Sigmoid colon (tissue), 7 donors: ENCODE results near the gene LRFN4. TPM values are rescaled to one million over a fixed set of nuclear protein-coding genes. Genes with fewer than 3 reads are reported as not detected.

Experiments
- DNase-seq: peaks from one replicate; pipeline ENCODE4 v3.0.0-alpha.2; 2019
- H3K27ac ChIP-seq, 4 donors: fragments of 200-600 bp; sonication (generic); one replicate each; pipeline ENCODE4 v1.5.1; 2016 to 2019; ENCODE audit warnings: mild to moderate bottlenecking in 1 of 4
- H3K27me3 ChIP-seq, 3 donors: fragments of 200-600 bp; sonication (generic); one replicate each; pipeline ENCODE4 v1.5.1; 2019; ENCODE audit warnings: mild to moderate bottlenecking in 1 of 3
- H3K36me3 ChIP-seq, 4 donors: fragments of 200-600 bp; sonication (generic); one replicate each; pipeline ENCODE4 v1.5.1; 2016 to 2019
- H3K4me1 ChIP-seq, 4 donors: fragments of 200-600 bp; sonication (generic); one replicate each; pipeline ENCODE4 v1.5.1; 2017 to 2019
- H3K4me3 ChIP-seq, 4 donors: fragments of 200-600 bp; sonication (generic); one replicate each; pipeline ENCODE4 v1.5.1; 2017 to 2019; ENCODE audit warnings: mild to moderate bottlenecking in 2 of 4, moderate library complexity in 1 of 4
- H3K9me3 ChIP-seq, 4 donors: fragments of 200-600 bp in 3 of 4; sonication (generic) in 3 of 4; one replicate each; pipeline versions ENCODE4 v1.5.1 to v1.6.1; 2013 to 2019
- EP300 ChIP-seq, 4 donors: sonication (generic); formaldehyde crosslinking; IDR thresholded peaks; one replicate each; pipeline ENCODE4 v1.6.1; 2017; ENCODE audit warnings: antibody characterized with exemption in 4 of 4
- POLR2A ChIP-seq, 2 donors: fragments of 450-650 bp; IDR thresholded peaks; one replicate each; pipeline ENCODE4 v1.6.1; 2016; ENCODE audit warnings: antibody characterized with exemption in 2 of 2, mild to moderate bottlenecking in 2 of 2, moderate library complexity in 2 of 2
- POLR2AphosphoS5 ChIP-seq, 4 donors: sonication (generic); formaldehyde crosslinking; IDR thresholded peaks; one replicate each; pipeline ENCODE4 v1.6.1; 2017; ENCODE audit warnings: antibody characterized with exemption in 4 of 4
- WGBS, 2 donors: extraction: QIAGEN DNeasy Blood & Tissue Kit; methylation state at CpG; one replicate each; pipeline ENCODE4 v1.1.7; 2013; 5-methylcytosine and 5-hydroxymethylcytosine counted together
- intact Hi-C: fragments of 100-400 bp; cut with DNase I; formaldehyde crosslinking; loops from one replicate; pipeline ENCODE4 v1.15.1; 2023
- polyA plus RNA-seq, 3 donors: library from polyadenylated mRNA; stranded (reverse); fragments of 200-250 nt; gene quantifications; one replicate each; pipeline ENCODE4 v1.2.3, GENCODE V29; 2013
- total RNA-seq, 4 donors: library from RNA; depleted of rRNA; stranded (reverse); fragments of >200 nt; gene quantifications; one replicate each; pipeline ENCODE4 v1.1.0, GENCODE V29; 2016
- TF ChIP-seq, protein P1 (sequence below), 4 experiments: fragments of 450-650 bp in 3 of 4; fragments of 200-600 bp in 1 of 4; IDR thresholded peaks; one replicate each; pipeline ENCODE4 v1.5.1; 2016 to 2019; ENCODE audit warnings: antibody characterized with exemption in 4 of 4, mild to moderate bottlenecking in 3 of 4, moderate library complexity in 2 of 4
- donor health status: healthy with polysubstance abuse.
- donor health status: Bipolar disorder and iron deficiency.
- donor health status: healthy.

Gene LRFN4
- total and polyA plus RNA-seq, 7 donors, result 4.2 to 32.2 (median 4.6) TPM

DNA sequence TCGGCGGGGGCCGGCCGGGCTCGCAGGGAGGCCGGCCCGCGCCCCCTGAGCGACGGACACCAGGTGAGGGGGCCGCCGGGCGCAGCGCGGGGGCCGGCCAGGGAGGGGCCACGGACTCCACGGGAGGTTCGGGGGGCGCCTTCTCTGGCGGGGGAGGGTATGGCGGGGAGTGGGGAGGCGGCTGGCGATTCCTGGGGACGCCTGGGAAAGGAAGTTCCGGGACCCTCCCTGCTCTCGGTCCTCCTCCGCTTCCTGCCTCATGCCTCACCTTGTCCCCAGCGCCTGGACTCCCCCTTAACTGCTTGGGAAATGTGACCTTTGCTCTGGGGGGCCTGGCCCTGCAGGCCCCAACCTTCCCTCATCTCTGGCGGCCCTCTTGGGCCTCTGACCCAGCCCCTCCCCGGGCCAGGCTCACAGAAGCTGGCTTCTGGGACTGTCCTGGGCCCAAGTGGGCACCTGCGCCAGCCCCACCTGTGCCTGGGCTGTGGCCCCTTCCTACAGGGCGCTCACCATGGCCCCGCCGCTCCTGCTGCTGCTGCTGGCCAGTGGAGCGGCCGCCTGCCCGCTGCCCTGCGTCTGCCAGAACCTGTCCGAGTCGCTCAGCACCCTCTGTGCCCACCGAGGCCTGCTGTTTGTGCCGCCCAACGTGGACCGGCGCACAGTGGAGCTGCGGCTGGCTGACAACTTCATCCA lies 516 bp downstream of the LRFN4 start:
- 34 to 40% methylated on average over 47 of the region's 47 CpGs for WGBS, 2 donors
- no peaks in the 10 kb centered on the region for H3K27me3 ChIP-seq
- H3K4me3 ChIP-seq, result peak overlapping the region in 3 of 4 donors; percentile 53 to 75 (median 60)
- H3K36me3 ChIP-seq, result no peaks in the 10 kb centered on the region
- peak; percentile 63 for DNase-seq
- intact Hi-C loops, result loop anchor here (2.0 kb wide), 1 partner anchor 25 kb away; no protein-coding TSS in a partner anchor
- H3K9me3 ChIP-seq, result no peaks in the 10 kb centered on the region
- TF ChIP-seq EP300 (IDR thresholded peaks at IDR 0.05), result no peak
- peaks cover 0 to 15% (median 10%) of the 10 kb centered on the region in 4 donors for H3K4me1 ChIP-seq
- peak overlapping the region; percentile 62 to 86 (median 86) for H3K27ac ChIP-seq

DNA sequence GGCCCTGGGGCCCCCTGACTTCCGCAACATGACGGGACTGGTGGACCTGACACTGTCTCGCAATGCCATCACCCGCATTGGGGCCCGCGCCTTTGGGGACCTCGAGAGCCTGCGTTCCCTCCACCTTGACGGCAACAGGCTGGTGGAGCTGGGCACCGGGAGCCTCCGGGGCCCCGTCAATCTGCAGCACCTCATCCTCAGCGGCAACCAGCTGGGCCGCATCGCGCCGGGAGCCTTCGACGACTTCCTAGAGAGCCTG lies 992 bp downstream of the LRFN4 start:
- no peak for DNase-seq
- no peaks in the 10 kb centered on the region for H3K36me3 ChIP-seq
- TF ChIP-seq POLR2A (IDR thresholded peaks at IDR 0.05), result no peak
- no peak for TF ChIP-seq EP300 (IDR thresholded peaks at IDR 0.05)
- no peak for TF ChIP-seq POLR2AphosphoS5 (IDR thresholded peaks at IDR 0.05)
- TF ChIP-seq, protein P1, sequence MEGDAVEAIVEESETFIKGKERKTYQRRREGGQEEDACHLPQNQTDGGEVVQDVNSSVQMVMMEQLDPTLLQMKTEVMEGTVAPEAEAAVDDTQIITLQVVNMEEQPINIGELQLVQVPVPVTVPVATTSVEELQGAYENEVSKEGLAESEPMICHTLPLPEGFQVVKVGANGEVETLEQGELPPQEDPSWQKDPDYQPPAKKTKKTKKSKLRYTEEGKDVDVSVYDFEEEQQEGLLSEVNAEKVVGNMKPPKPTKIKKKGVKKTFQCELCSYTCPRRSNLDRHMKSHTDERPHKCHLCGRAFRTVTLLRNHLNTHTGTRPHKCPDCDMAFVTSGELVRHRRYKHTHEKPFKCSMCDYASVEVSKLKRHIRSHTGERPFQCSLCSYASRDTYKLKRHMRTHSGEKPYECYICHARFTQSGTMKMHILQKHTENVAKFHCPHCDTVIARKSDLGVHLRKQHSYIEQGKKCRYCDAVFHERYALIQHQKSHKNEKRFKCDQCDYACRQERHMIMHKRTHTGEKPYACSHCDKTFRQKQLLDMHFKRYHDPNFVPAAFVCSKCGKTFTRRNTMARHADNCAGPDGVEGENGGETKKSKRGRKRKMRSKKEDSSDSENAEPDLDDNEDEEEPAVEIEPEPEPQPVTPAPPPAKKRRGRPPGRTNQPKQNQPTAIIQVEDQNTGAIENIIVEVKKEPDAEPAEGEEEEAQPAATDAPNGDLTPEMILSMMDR (IDR thresholded peaks at IDR 0.05), result no peak
- WGBS, 2 donors, result 97% methylated on average over 19 of the region's 19 CpGs
- no peaks in the 10 kb centered on the region for H3K27me3 ChIP-seq
- no peaks in the 10 kb centered on the region for H3K9me3 ChIP-seq
- H3K4me1 ChIP-seq, result peaks cover 0 to 15% (median 10%) of the 10 kb centered on the region in 4 donors
- intact Hi-C loops, result loop anchor here (2.0 kb wide), 1 partner anchor 25 kb away; no protein-coding TSS in a partner anchor
- no peak overlapping the region for H3K4me3 ChIP-seq
- H3K27ac ChIP-seq, result peak overlapping the region in 2 of 4 donors; percentile 62 to 86

DNA sequence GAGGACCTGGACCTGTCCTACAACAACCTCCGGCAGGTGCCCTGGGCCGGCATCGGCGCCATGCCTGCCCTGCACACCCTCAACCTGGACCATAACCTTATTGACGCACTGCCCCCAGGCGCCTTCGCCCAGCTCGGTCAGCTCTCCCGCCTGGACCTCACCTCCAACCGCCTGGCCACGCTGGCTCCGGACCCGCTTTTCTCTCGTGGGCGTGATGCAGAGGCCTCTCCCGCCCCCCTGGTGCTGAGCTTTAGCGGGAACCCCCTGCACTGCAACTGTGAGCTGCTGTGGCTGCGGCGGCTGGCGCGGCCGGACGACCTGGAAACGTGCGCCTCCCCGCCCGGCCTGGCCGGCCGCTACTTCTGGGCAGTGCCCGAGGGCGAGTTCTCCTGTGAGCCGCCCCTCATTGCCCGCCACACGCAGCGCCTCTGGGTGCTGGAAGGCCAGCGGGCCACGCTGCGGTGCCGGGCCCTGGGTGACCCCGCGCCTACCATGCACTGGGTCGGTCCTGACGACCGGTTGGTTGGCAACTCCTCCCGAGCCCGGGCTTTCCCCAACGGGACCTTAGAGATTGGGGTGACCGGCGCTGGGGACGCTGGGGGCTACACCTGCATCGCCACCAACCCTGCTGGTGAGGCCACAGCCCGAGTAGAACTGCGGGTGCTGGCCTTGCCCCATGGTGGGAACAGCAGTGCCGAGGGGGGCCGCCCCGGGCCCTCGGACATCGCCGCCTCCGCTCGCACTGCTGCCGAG lies 1.5 kb downstream of the LRFN4 start:
- Histone ChIP-seq H3K27me3 (no peaks in the 10 kb centered on the region), H3K36me3 (no peaks in the 10 kb centered on the region), H3K4me1 (peaks cover 0 to 15% (median 10%) of the 10 kb centered on the region in 4 donors), H3K9me3 (no peaks in the 10 kb centered on the region), H3K4me3 (no peak overlapping the region), H3K27ac (no peak overlapping the region)
- intact Hi-C loops, result no loop called here
- peak; percentile 68 for DNase-seq
- TF ChIP-seq, protein P1 (IDR thresholded peaks at IDR 0.05), result no peak
- no peak for TF ChIP-seq POLR2A (IDR thresholded peaks at IDR 0.05)
- WGBS, 2 donors, result 95 to 96% methylated on average over 62 of the region's 62 CpGs

DNA sequence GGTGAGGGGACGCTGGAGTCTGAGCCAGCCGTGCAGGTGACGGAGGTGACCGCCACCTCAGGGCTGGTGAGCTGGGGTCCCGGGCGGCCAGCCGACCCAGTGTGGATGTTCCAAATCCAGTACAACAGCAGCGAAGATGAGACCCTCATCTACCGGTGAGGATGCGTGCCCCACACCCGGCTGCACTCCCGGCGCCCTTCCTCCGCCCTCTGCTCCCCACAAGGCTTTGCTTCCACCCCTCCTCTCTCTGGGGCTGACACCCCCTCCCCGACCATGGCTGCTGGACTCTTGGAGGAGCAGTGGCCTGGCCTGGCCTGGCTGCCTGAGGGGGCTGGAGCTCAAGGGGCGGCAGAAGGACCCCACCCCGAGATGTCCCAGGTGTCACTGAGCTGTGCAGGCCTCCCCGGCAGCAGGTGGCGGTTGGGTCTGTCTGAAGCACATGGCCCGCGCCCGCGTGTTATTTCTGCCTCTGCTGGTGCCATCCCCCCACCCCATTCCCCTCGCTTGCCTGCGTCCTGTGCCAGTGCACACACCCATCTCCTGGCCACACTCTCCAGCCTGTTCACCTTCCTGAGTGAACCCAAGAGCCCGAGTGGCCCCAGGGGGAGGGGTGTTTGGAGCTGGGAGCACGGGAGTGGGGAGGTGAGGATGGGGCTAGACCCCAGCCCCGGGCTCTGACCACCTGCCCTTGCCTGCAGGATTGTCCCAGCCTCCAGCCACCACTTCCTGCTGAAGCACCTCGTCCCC lies 2.2 kb downstream of the LRFN4 start:
- no peaks in the 10 kb centered on the region for H3K27me3 ChIP-seq
- 86 to 89% methylated on average over 29 of the region's 29 CpGs for WGBS, 2 donors
- no peak overlapping the region for H3K27ac ChIP-seq
- DNase-seq, result peak; percentile 63
- no peak for TF ChIP-seq POLR2AphosphoS5 (IDR thresholded peaks at IDR 0.05)
- no peak for TF ChIP-seq POLR2A (IDR thresholded peaks at IDR 0.05)
- no peak for TF ChIP-seq EP300 (IDR thresholded peaks at IDR 0.05)
- TF ChIP-seq, protein P1 (IDR thresholded peaks at IDR 0.05), result no peak
- intact Hi-C loops, result no loop called here
- peaks cover 0 to 15% (median 10%) of the 10 kb centered on the region in 4 donors for H3K4me1 ChIP-seq
- no peak overlapping the region for H3K4me3 ChIP-seq
- H3K9me3 ChIP-seq, result no peaks in the 10 kb centered on the region
- no peaks in the 10 kb centered on the region for H3K36me3 ChIP-seq
